Midbrain (tissue), 1 donor: Measurements from ENCODE around the gene ASF1B.
A peak's percentile ranks its signal among the peaks of the same experiment; 100 is the strongest.
"Not testable (repeated sequence)": the region's sequence is repeated elsewhere in the genome, so short reads cannot be mapped to it uniquely, and the experiment has no call there.

Experiments
- DNase-seq: peaks from one replicate; lab custom pipeline; 2025; lab: John Stamatoyannopoulos, UW

The ASF1B gene

GRCh38 chr19:14160017-14160703 lies 23.8 kb upstream of the ASF1B start:
- DNase-seq, result no peak

- no peak for DNase-seq
These were observed 22.7 kb upstream of the ASF1B start for GRCh38 chr19:14159059-14159458.

GRCh38 chr19:14158276-14159023 lies 22.1 kb upstream of the ASF1B start:
- no peak for DNase-seq

- no peak for DNase-seq
These were observed 20.8 kb upstream of the ASF1B start for GRCh38 chr19:14156971-14157717.

- DNase-seq, result no peak
These were observed 19.7 kb upstream of the ASF1B start for GRCh38 chr19:14156122-14156521.

- DNase-seq, result no peak
These were observed 19.0 kb upstream of the ASF1B start for GRCh38 chr19:14155371-14155770.

- DNase-seq, result no peak
These were observed 16.3 kb upstream of the ASF1B start for GRCh38 chr19:14152713-14153112.

- no peak for DNase-seq
These were observed 14.6 kb upstream of the ASF1B start for GRCh38 chr19:14150770-14151661.

GRCh38 chr19:14150041-14150769 lies 13.8 kb upstream of the ASF1B start:
- DNase-seq, result no peak

GRCh38 chr19:14149509-14149994 lies 13.2 kb upstream of the ASF1B start:
- DNase-seq, result peak; percentile 68

GRCh38 chr19:14148751-14149410 lies 12.5 kb upstream of the ASF1B start:
- no peak for DNase-seq

- DNase-seq, result peak; percentile 69
These were observed 11.6 kb upstream of the ASF1B start for GRCh38 chr19:14147797-14148605.

GRCh38 chr19:14146789-14147216 lies 10.4 kb upstream of the ASF1B start:
- DNase-seq, result no peak

GRCh38 chr19:14146169-14146568 lies 9.8 kb upstream of the ASF1B start:
- DNase-seq, result not testable (repeated sequence)

GRCh38 chr19:14145381-14145780 lies 9.0 kb upstream of the ASF1B start:
- no peak for DNase-seq

- DNase-seq, result no peak
These were observed 6.1 kb upstream of the ASF1B start for GRCh38 chr19:14142262-14143190.

- no peak for DNase-seq
These were observed 4.7 kb upstream of the ASF1B start for GRCh38 chr19:14141041-14141440.

- DNase-seq, result no peak
These were observed 3.6 kb upstream of the ASF1B start for GRCh38 chr19:14139944-14140343.
